Measurements from ENCODE around the gene PCDH9. TPM values are rescaled to one million over a fixed set of nuclear protein-coding genes. Genes with fewer than 3 reads are reported as not detected.

Gene PCDH9
- total RNA-seq, 1 donor from 2014 or later, result 5.1 TPM

- H3K4me1 ChIP-seq, result no peaks in the 10 kb centered on the region
- no peaks in the 10 kb centered on the region for H3K27me3 ChIP-seq
- H3K27ac ChIP-seq, result no peak overlapping the region
- no peaks in the 10 kb centered on the region for H3K9me3 ChIP-seq
- no peaks in the 10 kb centered on the region for H3K36me3 ChIP-seq
- intact Hi-C loops (cut with DNase I), result no loop called here
- TF ChIP-seq, protein P1, sequence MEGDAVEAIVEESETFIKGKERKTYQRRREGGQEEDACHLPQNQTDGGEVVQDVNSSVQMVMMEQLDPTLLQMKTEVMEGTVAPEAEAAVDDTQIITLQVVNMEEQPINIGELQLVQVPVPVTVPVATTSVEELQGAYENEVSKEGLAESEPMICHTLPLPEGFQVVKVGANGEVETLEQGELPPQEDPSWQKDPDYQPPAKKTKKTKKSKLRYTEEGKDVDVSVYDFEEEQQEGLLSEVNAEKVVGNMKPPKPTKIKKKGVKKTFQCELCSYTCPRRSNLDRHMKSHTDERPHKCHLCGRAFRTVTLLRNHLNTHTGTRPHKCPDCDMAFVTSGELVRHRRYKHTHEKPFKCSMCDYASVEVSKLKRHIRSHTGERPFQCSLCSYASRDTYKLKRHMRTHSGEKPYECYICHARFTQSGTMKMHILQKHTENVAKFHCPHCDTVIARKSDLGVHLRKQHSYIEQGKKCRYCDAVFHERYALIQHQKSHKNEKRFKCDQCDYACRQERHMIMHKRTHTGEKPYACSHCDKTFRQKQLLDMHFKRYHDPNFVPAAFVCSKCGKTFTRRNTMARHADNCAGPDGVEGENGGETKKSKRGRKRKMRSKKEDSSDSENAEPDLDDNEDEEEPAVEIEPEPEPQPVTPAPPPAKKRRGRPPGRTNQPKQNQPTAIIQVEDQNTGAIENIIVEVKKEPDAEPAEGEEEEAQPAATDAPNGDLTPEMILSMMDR (IDR thresholded peaks at IDR 0.05), result no peak
- no peak for ATAC-seq
- DNase-seq, result no peak
- H3K4me3 ChIP-seq, result no peak overlapping the region
Observed at GRCh38 chr13:66805657-66806056, 424.5 kb downstream of the PCDH9 start.

GRCh38 chr13:66803808-66804456 lies 426.2 kb downstream of the PCDH9 start:
- Histone ChIP-seq H3K9me3 (no peaks in the 10 kb centered on the region), H3K27ac (no peak overlapping the region), H3K4me3 (no peak overlapping the region), H3K36me3 (no peaks in the 10 kb centered on the region), H3K27me3 (no peaks in the 10 kb centered on the region), H3K4me1 (no peaks in the 10 kb centered on the region)
- ATAC-seq, result no peak
- DNase-seq, result no peak
- intact Hi-C loops (cut with DNase I), result no loop called here
- TF ChIP-seq, protein P1 (IDR thresholded peaks at IDR 0.05), result no peak

DNA sequence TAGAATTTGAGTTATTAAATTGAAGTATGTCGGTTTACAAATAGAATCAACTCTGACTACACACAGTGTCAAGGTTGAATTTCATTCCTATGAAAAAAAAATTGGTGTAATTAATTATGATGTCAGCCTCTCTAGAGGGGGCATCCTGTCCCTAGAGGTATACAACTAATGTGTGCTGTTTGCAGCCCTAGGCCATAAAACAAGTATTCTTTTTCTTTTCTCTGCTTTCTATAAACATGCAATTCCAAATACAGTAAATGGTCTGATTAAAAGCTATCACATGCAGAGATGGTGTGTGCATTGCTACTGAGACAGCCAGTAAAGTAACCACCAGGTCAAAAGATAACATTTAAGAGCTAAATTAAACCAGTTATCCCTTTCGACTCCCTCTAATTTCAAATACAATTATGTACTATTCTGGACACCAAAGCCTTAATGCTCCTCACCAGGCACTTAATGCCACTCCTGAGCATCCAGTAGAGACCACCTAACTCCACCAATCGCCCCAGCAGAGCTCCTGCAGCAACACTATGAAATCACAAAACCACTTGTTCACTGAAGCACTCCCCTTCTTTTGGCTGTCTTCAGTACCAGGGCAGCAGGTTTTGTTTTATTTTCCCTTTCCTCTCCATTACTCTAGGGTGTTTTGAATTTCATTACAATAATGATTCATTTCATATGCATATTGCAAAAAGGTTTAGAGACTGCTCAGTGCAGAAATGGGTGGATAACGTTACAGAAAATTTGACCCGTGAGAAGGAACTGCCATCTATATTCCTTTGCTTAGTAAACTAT lies 426.9 kb downstream of the PCDH9 start:
- Histone ChIP-seq H3K27ac (no peak overlapping the region), H3K4me3 (no peak overlapping the region), H3K36me3 (no peaks in the 10 kb centered on the region), H3K9me3 (no peaks in the 10 kb centered on the region), H3K27me3 (no peaks in the 10 kb centered on the region), H3K4me1 (no peaks in the 10 kb centered on the region)
- DNase-seq (no peak), ATAC-seq (no peak)
- intact Hi-C loops (cut with DNase I), result no loop called here
- TF ChIP-seq, protein P1 (IDR thresholded peaks at IDR 0.05), result no peak

- no peaks in the 10 kb centered on the region for H3K9me3 ChIP-seq
- TF ChIP-seq, protein P1 (IDR thresholded peaks at IDR 0.05), result no peak
- DNase-seq (no peak), ATAC-seq (no peak)
- intact Hi-C loops (cut with DNase I), result no loop called here
- no peak overlapping the region for H3K4me3 ChIP-seq
- no peaks in the 10 kb centered on the region for H3K36me3 ChIP-seq
- H3K4me1 ChIP-seq, result no peaks in the 10 kb centered on the region
- H3K27me3 ChIP-seq, result no peaks in the 10 kb centered on the region
- no peak overlapping the region for H3K27ac ChIP-seq
Observed at GRCh38 chr13:66795636-66796035, 434.5 kb downstream of the PCDH9 start.

DNA sequence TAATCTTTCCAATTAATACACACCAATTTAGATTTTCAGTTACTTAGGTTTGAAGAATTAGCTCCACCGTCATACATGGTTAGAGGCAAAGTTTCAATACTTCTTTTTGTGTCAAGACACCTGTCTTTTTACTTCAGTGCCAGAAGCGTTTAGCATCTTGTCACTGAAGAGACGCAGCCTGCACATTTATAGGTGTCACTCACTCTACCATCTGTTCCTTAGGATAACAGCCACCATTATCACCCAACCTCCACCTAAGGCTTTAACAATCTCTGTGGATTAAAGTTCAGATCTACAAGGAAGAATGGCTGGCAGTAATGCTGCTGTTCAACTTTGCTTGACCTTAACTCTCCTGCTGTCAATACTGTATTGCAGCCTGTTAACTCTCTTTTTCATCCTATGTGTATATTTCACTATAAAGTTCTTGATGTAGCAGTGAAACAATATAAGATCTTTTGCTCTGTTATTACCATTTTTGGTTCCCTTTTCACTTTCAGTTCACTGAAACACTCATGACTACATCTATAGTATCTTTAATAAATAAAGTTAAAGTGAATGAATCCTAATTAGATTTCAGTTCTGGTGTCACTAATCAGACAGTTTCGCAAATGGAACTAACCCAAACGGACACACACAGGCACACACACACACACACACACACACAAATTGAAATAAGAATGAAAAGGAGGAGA lies 435.6 kb downstream of the PCDH9 start:
- TF ChIP-seq, protein P1 (IDR thresholded peaks at IDR 0.05), result no peak
- DNase-seq, result no peak

More for the DNA sequence above, 435.6 kb downstream of the PCDH9 start:
- H3K4me3 ChIP-seq, result no peak overlapping the region
- H3K36me3 ChIP-seq, result no peaks in the 10 kb centered on the region
- H3K27ac ChIP-seq, result no peak overlapping the region
- intact Hi-C loops (cut with DNase I), result no loop called here
- H3K9me3 ChIP-seq, result no peaks in the 10 kb centered on the region
- H3K4me1 ChIP-seq, result no peaks in the 10 kb centered on the region
- H3K27me3 ChIP-seq, result no peaks in the 10 kb centered on the region
- ATAC-seq, result no peak
